ENCODE results near the gene ANLN. TPM values are rescaled to one million over a fixed set of nuclear protein-coding genes. Genes with fewer than 3 reads are reported as not detected.
"Not testable (repeated sequence)": the region's sequence is repeated elsewhere in the genome, so short reads cannot be mapped to it uniquely, and the experiment has no call there.

The ANLN gene
- total and polyA plus RNA-seq, 2 experiments from 2014 or later = 8.2 to 31.3 TPM

DNA sequence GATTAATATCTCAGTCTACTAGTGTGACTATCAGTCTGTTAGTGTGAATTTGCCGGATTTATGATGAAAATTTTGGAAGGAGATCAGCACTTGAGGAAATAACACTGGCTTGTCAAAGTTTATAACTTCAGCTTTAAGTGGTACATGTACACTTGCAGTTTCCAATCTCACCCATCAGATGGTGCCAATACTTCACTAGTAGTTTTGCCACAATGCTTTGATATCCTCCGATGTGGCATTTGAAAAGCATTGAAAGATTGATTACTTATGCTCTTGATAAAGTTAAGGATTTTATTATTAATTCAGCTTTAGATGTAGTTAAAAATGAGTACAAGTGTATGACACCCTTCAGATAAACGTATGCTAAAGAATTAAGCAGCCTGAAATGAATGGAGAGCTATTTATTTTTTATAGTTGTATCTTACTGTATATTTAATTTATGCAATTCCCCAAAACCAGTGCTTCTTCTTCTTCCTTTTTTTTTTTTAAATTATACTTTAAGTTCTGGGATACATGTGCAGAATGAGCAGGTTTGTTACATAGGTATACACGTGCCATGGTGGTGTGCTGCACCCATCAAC lies 98.2 kb downstream of the ANLN start:
- TF ChIP-seq EZH2phosphoT487 (IDR thresholded peaks at IDR 0.05; ENCODE audit: low read depth, severe bottlenecking, unreplicated experiment) (no peak), EZH2 (IDR thresholded peaks at IDR 0.05; ENCODE audit: borderline replicate concordance) (no peak)
- TF ChIP-seq, protein P1, sequence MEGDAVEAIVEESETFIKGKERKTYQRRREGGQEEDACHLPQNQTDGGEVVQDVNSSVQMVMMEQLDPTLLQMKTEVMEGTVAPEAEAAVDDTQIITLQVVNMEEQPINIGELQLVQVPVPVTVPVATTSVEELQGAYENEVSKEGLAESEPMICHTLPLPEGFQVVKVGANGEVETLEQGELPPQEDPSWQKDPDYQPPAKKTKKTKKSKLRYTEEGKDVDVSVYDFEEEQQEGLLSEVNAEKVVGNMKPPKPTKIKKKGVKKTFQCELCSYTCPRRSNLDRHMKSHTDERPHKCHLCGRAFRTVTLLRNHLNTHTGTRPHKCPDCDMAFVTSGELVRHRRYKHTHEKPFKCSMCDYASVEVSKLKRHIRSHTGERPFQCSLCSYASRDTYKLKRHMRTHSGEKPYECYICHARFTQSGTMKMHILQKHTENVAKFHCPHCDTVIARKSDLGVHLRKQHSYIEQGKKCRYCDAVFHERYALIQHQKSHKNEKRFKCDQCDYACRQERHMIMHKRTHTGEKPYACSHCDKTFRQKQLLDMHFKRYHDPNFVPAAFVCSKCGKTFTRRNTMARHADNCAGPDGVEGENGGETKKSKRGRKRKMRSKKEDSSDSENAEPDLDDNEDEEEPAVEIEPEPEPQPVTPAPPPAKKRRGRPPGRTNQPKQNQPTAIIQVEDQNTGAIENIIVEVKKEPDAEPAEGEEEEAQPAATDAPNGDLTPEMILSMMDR (IDR thresholded peaks at IDR 0.05; ENCODE audit: poor library complexity) = peak; percentile 94
- no peaks in the 10 kb centered on the region for H3K27me3 ChIP-seq

DNA sequence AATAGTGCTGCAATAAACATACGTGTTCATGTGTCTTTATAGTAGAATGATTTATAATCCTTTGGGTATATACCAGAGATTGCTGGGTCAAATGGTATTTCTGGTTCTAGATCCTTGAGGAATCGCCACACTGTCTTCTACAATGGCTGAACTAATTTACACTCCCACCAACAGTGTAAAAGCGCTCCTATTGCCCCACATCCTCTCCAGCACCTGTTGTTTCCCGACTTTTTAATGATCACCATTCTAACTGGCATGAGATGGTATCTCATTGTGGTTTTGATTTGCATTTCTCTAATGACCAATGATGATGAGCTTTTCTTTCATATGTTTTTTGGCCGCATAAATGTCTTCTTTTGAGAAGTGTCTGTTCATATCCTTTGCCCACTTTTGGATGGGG lies 99.0 kb downstream of the ANLN start:
- H3K9me2 ChIP-seq (replicated peaks; ENCODE audit: insufficient read depth); H3K4me2 ChIP-seq; H3K27me3 ChIP-seq; H3K9me3 ChIP-seq (ENCODE audit: low read depth); H2AFZ ChIP-seq; H3K27ac ChIP-seq; H3K4me3 ChIP-seq; DNase-seq (ENCODE audit: low spot score); H3K36me3 ChIP-seq (replicated peaks; ENCODE audit: insufficient read depth, low read depth); H4K20me1 ChIP-seq (ENCODE audit: insufficient read depth, poor library complexity, severe bottlenecking); H3K4me1 ChIP-seq (ENCODE audit: insufficient read depth); H3K79me2 ChIP-seq: not testable (repeated sequence)
- 97% methylated on average over 5 of the region's 5 CpGs for WGBS (ENCODE audit: low lambda C conversion rate, missing lambda C conversion rate)

More for the DNA sequence above, 98.2 kb downstream of the ANLN start:
- H3K4me1 ChIP-seq (ENCODE audit: insufficient read depth) = peaks cover 7% of the 10 kb centered on the region
- H3K9me3 ChIP-seq (ENCODE audit: low read depth) = no peaks in the 10 kb centered on the region
- no peaks in the 10 kb centered on the region for H4K20me1 ChIP-seq (ENCODE audit: insufficient read depth, poor library complexity, severe bottlenecking)
- H3K79me2 ChIP-seq = no peaks in the 10 kb centered on the region
- peak; percentile 69 for DNase-seq (ENCODE audit: low spot score)
- H3K4me2 ChIP-seq = no peak overlapping the region
- no peaks in the 10 kb centered on the region for H3K36me3 ChIP-seq (replicated peaks; ENCODE audit: insufficient read depth, low read depth)
- no peaks in the 10 kb centered on the region for H3K9me2 ChIP-seq (replicated peaks; ENCODE audit: insufficient read depth)
- H2AFZ ChIP-seq = no peak overlapping the region
- WGBS (ENCODE audit: low lambda C conversion rate, missing lambda C conversion rate) = 39% methylated on average over 4 of the region's 4 CpGs
- no peak overlapping the region for H3K4me3 ChIP-seq
- H3K27ac ChIP-seq = no peak overlapping the region

DNA sequence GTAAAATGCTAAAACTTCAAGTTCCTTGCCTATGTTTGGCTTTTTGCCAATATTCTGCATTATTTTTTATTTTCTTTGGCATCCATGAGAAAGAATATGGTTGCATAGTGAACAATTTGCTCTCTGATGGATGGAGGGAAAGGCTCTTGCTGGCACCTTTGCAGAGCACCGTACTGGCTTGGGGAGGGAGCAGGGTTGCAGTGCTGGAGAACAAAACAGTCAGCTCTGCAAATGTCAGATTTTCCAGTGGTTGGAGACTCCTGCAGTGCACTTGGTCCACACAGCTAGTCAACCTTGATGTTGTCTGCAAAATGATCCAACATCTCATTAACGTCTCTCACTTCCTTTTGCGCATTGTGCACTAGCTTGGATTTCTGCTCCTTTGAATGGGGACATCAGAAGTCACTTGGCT lies 100.8 kb downstream of the ANLN start:
- Histone ChIP-seq H3K27me3 (no peaks in the 10 kb centered on the region), H3K4me3 (no peak overlapping the region), H4K20me1 (ENCODE audit: insufficient read depth, poor library complexity, severe bottlenecking) (no peaks in the 10 kb centered on the region), H3K9me3 (ENCODE audit: low read depth) (no peaks in the 10 kb centered on the region), H3K4me1 (ENCODE audit: insufficient read depth) (no peaks in the 10 kb centered on the region), H3K9me2 (replicated peaks; ENCODE audit: insufficient read depth) (no peaks in the 10 kb centered on the region), H2AFZ (no peak overlapping the region), H3K27ac (no peak overlapping the region), H3K36me3 (replicated peaks; ENCODE audit: insufficient read depth, low read depth) (no peaks in the 10 kb centered on the region), H3K4me2 (no peak overlapping the region), H3K79me2 (no peaks in the 10 kb centered on the region)
- 92% methylated on average over 3 of the region's 3 CpGs for WGBS (ENCODE audit: low lambda C conversion rate, missing lambda C conversion rate)
- no peak for TF ChIP-seq EZH2phosphoT487 (IDR thresholded peaks at IDR 0.05; ENCODE audit: low read depth, severe bottlenecking, unreplicated experiment)
- TF ChIP-seq, protein P1 (IDR thresholded peaks at IDR 0.05; ENCODE audit: poor library complexity) = no peak
- TF ChIP-seq EZH2 (IDR thresholded peaks at IDR 0.05; ENCODE audit: borderline replicate concordance) = no peak
- DNase-seq (ENCODE audit: low spot score) = no peak

DNA sequence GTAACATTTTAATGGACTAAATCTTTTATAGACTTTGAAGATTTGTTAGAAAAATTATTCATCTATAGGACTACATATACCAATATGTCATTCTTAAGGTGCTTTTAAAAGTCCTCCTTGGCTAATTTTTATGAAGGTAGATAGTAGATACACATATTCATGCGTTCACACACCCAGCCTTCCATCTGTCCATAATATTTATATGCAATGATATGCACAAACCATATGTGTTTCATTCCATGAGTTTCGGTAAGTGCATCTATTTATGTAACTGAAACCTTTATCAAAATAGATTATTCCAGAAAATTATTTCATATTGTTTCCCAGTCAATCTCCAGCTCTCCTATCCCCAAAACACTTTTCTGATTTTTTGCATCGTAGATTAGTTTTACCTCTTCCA lies 101.7 kb downstream of the ANLN start:
- Histone ChIP-seq H3K4me3 (no peak overlapping the region), H3K9me2 (replicated peaks; ENCODE audit: insufficient read depth) (no peaks in the 10 kb centered on the region), H3K4me2 (no peak overlapping the region), H3K4me1 (ENCODE audit: insufficient read depth) (no peaks in the 10 kb centered on the region), H4K20me1 (ENCODE audit: insufficient read depth, poor library complexity, severe bottlenecking) (no peaks in the 10 kb centered on the region), H2AFZ (no peak overlapping the region), H3K36me3 (replicated peaks; ENCODE audit: insufficient read depth, low read depth) (no peaks in the 10 kb centered on the region), H3K9me3 (ENCODE audit: low read depth) (no peaks in the 10 kb centered on the region), H3K79me2 (no peaks in the 10 kb centered on the region), H3K27me3 (no peaks in the 10 kb centered on the region), H3K27ac (no peak overlapping the region)
- no peak for DNase-seq (ENCODE audit: low spot score)
- WGBS (ENCODE audit: low lambda C conversion rate, missing lambda C conversion rate) = 93% methylated on average over 3 of the region's 3 CpGs
- TF ChIP-seq, protein P1 (IDR thresholded peaks at IDR 0.05; ENCODE audit: poor library complexity) = no peak
- TF ChIP-seq EZH2 (IDR thresholded peaks at IDR 0.05; ENCODE audit: borderline replicate concordance) = no peak
- TF ChIP-seq EZH2phosphoT487 (IDR thresholded peaks at IDR 0.05; ENCODE audit: low read depth, severe bottlenecking, unreplicated experiment) = no peak

All from hepatocyte (in vitro differentiated cells).